H1 (cell line): Measurements from ENCODE around the gene MBD4. TPM values are rescaled to one million over a fixed set of nuclear protein-coding genes. Genes with fewer than 3 reads are reported as not detected.

Experiments used
- CTCF ChIA-PET: fragments of 300-600 bp; sonication (Branson Sonifier 250); formaldehyde crosslinking; loops from one replicate; lab custom pipeline; 2021; ENCODE audit not compliant: partially characterized antibody; lab: Charles Lee
- POLR2A ChIA-PET: fragments of 300-600 bp; sonication (Branson Sonifier 250); formaldehyde crosslinking; loops from one replicate; lab custom pipeline; 2021; ENCODE audit warnings: inconsistent platforms; ENCODE audit not compliant: partially characterized antibody; lab: Charles Lee
- DNase-seq, 2 experiments: peaks; one replicate each; pipeline versions ENCODE4 v3.0.0 to v3.0.0-alpha.2; 2010 to 2022; ENCODE audit warnings: low spot score in 2 of 2, low read depth in 1 of 2, mixed read lengths in 1 of 2
- FAIRE-seq: peaks from 2 replicates; lab custom pipeline; 2011; peaks lifted over from hg19 to GRCh38; lab: Jason Lieb, UNC
- H2AFZ ChIP-seq: 2 replicates; pipeline ENCODE4 v1.8.1; 2012; ENCODE audit warnings: low read length, inconsistent platforms
- H2AK5ac ChIP-seq: 2 replicates; pipeline ENCODE4 v1.6.1; 2013; ENCODE audit warnings: low read depth, low read length
- H2BK120ac ChIP-seq: replicated peaks from 2 replicates; pipeline ENCODE3; 2013; ENCODE audit warnings: low read depth, low read length, inconsistent platforms
- H2BK12ac ChIP-seq: 2 replicates; pipeline ENCODE4 v1.6.1; 2013; ENCODE audit warnings: low read depth, low read length
- H2BK15ac ChIP-seq: 2 replicates; pipeline ENCODE4 v1.6.1; 2013; ENCODE audit warnings: low read length
- H2BK20ac ChIP-seq: 2 replicates; pipeline ENCODE4 v1.6.1; 2013; ENCODE audit warnings: low read length
- H2BK5ac ChIP-seq: 2 replicates; pipeline ENCODE4 v1.6.1; 2013; ENCODE audit warnings: low read depth, low read length
- H3K14ac ChIP-seq: 2 replicates; pipeline ENCODE4 v1.6.1; 2013; ENCODE audit warnings: inconsistent platforms; ENCODE audit not compliant: insufficient read length
- H3K18ac ChIP-seq: 2 replicates; pipeline ENCODE4 v1.6.1; 2013; ENCODE audit warnings: low read length; ENCODE audit errors: extremely low read depth
- H3K23ac ChIP-seq: 2 replicates; pipeline ENCODE4 v1.6.1; 2013; ENCODE audit warnings: inconsistent platforms; ENCODE audit not compliant: insufficient read length
- H3K23me2 ChIP-seq: 2 replicates; pipeline ENCODE4 v1.6.1; 2013; ENCODE audit warnings: low read depth, low read length
- H3K27ac ChIP-seq: 2 replicates; pipeline ENCODE4 v1.6.1; 2011; ENCODE audit warnings: low read depth, low read length, inconsistent platforms
- H3K27me3 ChIP-seq, 4 experiments: replicated peaks in 1 of 4; 1 replicate in 1 of 4; 2 replicates in 3 of 4; pipeline versions ENCODE4 v1.6.1 to v1.8.1; 2011 to 2013; ENCODE audit warnings: low read length in 3 of 4, mild to moderate bottlenecking in 3 of 4, inconsistent platforms in 2 of 4, mixed read lengths in 2 of 4, moderate library complexity in 1 of 4; ENCODE audit not compliant: control insufficient read depth in 3 of 4, insufficient read depth in 3 of 4; ENCODE audit errors: extremely low read depth in 1 of 4
- H3K36me3 ChIP-seq, 4 experiments: 2 replicates each; pipeline versions ENCODE4 v1.6.1 to v1.8.1; 2011 to 2013; ENCODE audit warnings: mild to moderate bottlenecking in 4 of 4, low read length in 3 of 4, moderate library complexity in 2 of 4, control low read depth in 1 of 4, inconsistent platforms in 1 of 4; ENCODE audit not compliant: insufficient read depth in 4 of 4, control insufficient read depth in 2 of 4
- H3K4ac ChIP-seq: replicated peaks from 2 replicates; pipeline ENCODE3; 2013; ENCODE audit warnings: low read length, low read depth, mixed read lengths, inconsistent platforms; ENCODE audit not compliant: insufficient read length
- H3K4me1 ChIP-seq, 4 experiments: replicated peaks in 1 of 4; 1 replicate in 1 of 4; 2 replicates in 3 of 4; pipeline versions ENCODE4 v1.6.1 to v1.8.1; 2011 to 2013; ENCODE audit warnings: low read length in 3 of 4, inconsistent platforms in 2 of 4, mixed read lengths in 1 of 4; ENCODE audit not compliant: insufficient read depth in 4 of 4, control insufficient read depth in 3 of 4
- H3K4me2 ChIP-seq, 2 experiments: 2 replicates each; pipeline versions ENCODE4 v1.6.1 to v1.8.1; 2011 to 2013; ENCODE audit warnings: low read depth in 2 of 2, low read length in 2 of 2, control low read depth in 1 of 2, inconsistent platforms in 1 of 2, mild to moderate bottlenecking in 1 of 2; ENCODE audit not compliant: insufficient read depth in 1 of 2
- H3K4me3 ChIP-seq, 4 experiments: fragments of 200-600, 300-600 bp in 1 of 4; sonication (generic), shearing (Covaris generic), sonication (Bioruptor Twin) in 1 of 4; 2 replicates each; pipeline versions ENCODE4 v1.5.1 to v1.8.1; 2011 to 2016; ENCODE audit warnings: low read length in 4 of 4, low read depth in 3 of 4, control low read depth in 2 of 4, inconsistent platforms in 2 of 4, mild to moderate bottlenecking in 2 of 4, mixed read lengths in 1 of 4, moderate library complexity in 1 of 4; ENCODE audit not compliant: insufficient read depth in 2 of 4; ENCODE audit errors: extremely low read depth in 1 of 4
- H3K56ac ChIP-seq: replicated peaks from 2 replicates; pipeline ENCODE3; 2013; ENCODE audit warnings: low read depth, mild to moderate bottlenecking, mixed read lengths, low read length, inconsistent platforms; ENCODE audit not compliant: insufficient read length
- H3K79me1 ChIP-seq: 2 replicates; pipeline ENCODE4 v1.6.1; 2013; ENCODE audit warnings: low read depth, low read length, control low read depth
- H3K79me2 ChIP-seq, 2 experiments: 2 replicates each; pipeline versions ENCODE4 v1.6.1 to v1.8.1; 2012 to 2013; ENCODE audit warnings: low read length in 2 of 2, mild to moderate bottlenecking in 2 of 2, inconsistent platforms in 1 of 2; ENCODE audit not compliant: insufficient read depth in 2 of 2, control insufficient read depth in 1 of 2
- H3K9ac ChIP-seq, 4 experiments: replicated peaks in 1 of 4; 1 replicate in 1 of 4; 2 replicates in 3 of 4; pipeline versions ENCODE4 v1.6.1 to v1.8.1; 2011 to 2013; ENCODE audit warnings: low read depth in 3 of 4, low read length in 3 of 4, control low read depth in 2 of 4, mild to moderate bottlenecking in 2 of 4, moderate library complexity in 2 of 4, inconsistent platforms in 1 of 4; ENCODE audit errors: extremely low read depth in 1 of 4
- H3K9me3 ChIP-seq, 2 experiments: 2 replicates each; pipeline versions ENCODE4 v1.6.1 to v1.8.1; 2012 to 2013; ENCODE audit warnings: mild to moderate bottlenecking in 2 of 2, moderate library complexity in 2 of 2, control low read depth in 1 of 2, inconsistent platforms in 1 of 2, low read depth in 1 of 2, low read length in 1 of 2, mixed read lengths in 1 of 2; ENCODE audit not compliant: insufficient read depth in 2 of 2
- H4K20me1 ChIP-seq, 2 experiments: replicated peaks in 1 of 2; 2 replicates each; pipeline versions ENCODE3 to v1.8.1; 2011 to 2013; ENCODE audit warnings: inconsistent platforms in 2 of 2, low read length in 2 of 2, mild to moderate bottlenecking in 1 of 2; ENCODE audit not compliant: insufficient read depth in 2 of 2, control insufficient read depth in 1 of 2
- H4K5ac ChIP-seq: 2 replicates; pipeline ENCODE4 v1.6.1; 2013; ENCODE audit warnings: low read length, low read depth, mixed read lengths, inconsistent platforms; ENCODE audit not compliant: insufficient read length
- H4K8ac ChIP-seq: 2 replicates; pipeline ENCODE4 v1.8.0; 2013; ENCODE audit warnings: mild to moderate bottlenecking, moderate library complexity, low read length, inconsistent platforms; ENCODE audit not compliant: insufficient read depth; ENCODE audit errors: extremely low read depth
- H4K91ac ChIP-seq: replicated peaks from 2 replicates; pipeline ENCODE3; 2013; ENCODE audit warnings: low read length, mixed read lengths, inconsistent platforms; ENCODE audit not compliant: insufficient read length
- ATF2 ChIP-seq: IDR thresholded peaks from 2 replicates; pipeline ENCODE4 v1.6.1; 2012; ENCODE audit warnings: low read length, inconsistent platforms
- CEBPB ChIP-seq: IDR thresholded peaks from 2 replicates; pipeline ENCODE4 v1.6.1; 2012; ENCODE audit warnings: low read depth, low read length
- CHD2 ChIP-seq: IDR thresholded peaks from 2 replicates; pipeline ENCODE4 v1.6.1; 2012; ENCODE audit warnings: low read length, improper control_type of control experiment
- KDM4A ChIP-seq: IDR thresholded peaks from one replicate; pipeline ENCODE4 v1.7.1; 2012; ENCODE audit warnings: low read depth, mild to moderate bottlenecking, moderate library complexity, low read length, inconsistent platforms; ENCODE audit not compliant: severe bottlenecking
- MAX ChIP-seq: IDR thresholded peaks from 2 replicates; pipeline ENCODE4 v1.6.1; 2012; ENCODE audit warnings: inconsistent platforms
- PHF8 ChIP-seq: fragments of 200-600 bp; sonication (generic); conservative IDR thresholded peaks from 2 replicates; pipeline ENCODE4 v1.7.1; 2012; ENCODE audit warnings: low read depth, mild to moderate bottlenecking, inconsistent platforms, low read length, moderate library complexity
- WGBS, 2 experiments: shearing (Covaris generic) in 1 of 2; methylation state at CpG; one replicate each; pipeline versions ENCODE4 v1.1.6 to v1.1.7; 2013 to 2015; ENCODE audit warnings: low lambda C conversion rate in 2 of 2, mixed read lengths in 2 of 2, inconsistent platforms in 1 of 2, low coverage in 1 of 2, missing lambda C conversion rate in 1 of 2; ENCODE audit not compliant: insufficient replicate concordance in 2 of 2, insufficient coverage in 1 of 2, insufficient read length in 1 of 2; ENCODE audit errors: extremely low coverage in 1 of 2, missing lambda C conversion rate in 1 of 2; 5-methylcytosine and 5-hydroxymethylcytosine counted together
- polyA plus RNA-seq, 7 experiments: library from polyadenylated mRNA; depleted of rRNA in 3 of 7; stranded (reverse) in 5 of 7; unstranded in 2 of 7; fragments of >200 nt in 5 of 7; fragments of 200-250 nt in 2 of 7; gene quantifications; 1 replicate in 5 of 7; 2 replicates in 1 of 7; 4 replicates in 1 of 7; pipeline versions ENCODE4 v1.2.1 to v1.2.3, GENCODE V29; 2011 to 2013; ENCODE audit warnings: missing spikeins in 2 of 7, mixed read lengths in 2 of 7
- total RNA-seq: library from RNA; stranded (reverse); fragmentation: NEBNext Ultra II Directional; extraction: Animal tissue kit (Norgen Biotek cat#: 25700); gene quantifications from 2 replicates; pipeline ENCODE4 v1.2.1, GENCODE V29; 2021

MBD4 gene
- total and polyA plus RNA-seq, 2 of the 8 experiments (the other 6 are each of a cell fraction or from before 2014, with no cell fraction given) = 11.2 to 35.8 TPM

GRCh38 chr3:129428007-129428375 is 11.8 kb downstream of the MBD4 start:
- Histone ChIP-seq H4K91ac (no peak overlapping the region), H4K8ac (no peak overlapping the region), H2BK5ac (no peak overlapping the region), H3K4ac (no peak overlapping the region), H3K79me1 (no peaks in the 10 kb centered on the region)
- DNase-seq = no peak
- TF ChIP-seq CEBPB (no peak), MAX (0 out of 2 replicates have a peak, but pooled peaks have one; percentile 4), ATF2 (no peak), CHD2 (no peak), KDM4A (no peak), PHF8 (no peak)
- TF ChIP-seq, all 59 proteins: peak for 1
- no peak overlapping the region for H3K56ac ChIP-seq
- H3K18ac ChIP-seq = no peak overlapping the region
- peaks cover 7 to 31% (median 15%) of the 10 kb centered on the region in 4 experiments for H3K4me1 ChIP-seq
- H3K14ac ChIP-seq = no peak overlapping the region
- peak overlapping the region; percentile 84 to 99 for H3K4me2 ChIP-seq
- no peak for FAIRE-seq
- POLR2A ChIA-PET = interaction anchor here (2.1 to 5.7 kb wide), 6 partner anchors 10 to 112 kb away, joined by 6 to 61 read pairs (median 10); partner anchors contain the start of genes IFT122 and MBD4
- no peak overlapping the region for H2BK120ac ChIP-seq
- peaks cover 3% of the 10 kb centered on the region for H3K23me2 ChIP-seq
- H2BK20ac ChIP-seq = no peak overlapping the region
- H3K79me2 ChIP-seq = no peaks in the 10 kb centered on the region
- no peaks in the 10 kb centered on the region for H3K9me3 ChIP-seq
- 0 out of 2 replicates have a peak overlapping the region, but pooled peaks have one; percentile 63 for H2AFZ ChIP-seq
- H2BK15ac ChIP-seq = no peak overlapping the region
- H3K36me3 ChIP-seq = peaks cover 14 to 21% (median 19%) of the 10 kb centered on the region in 4 experiments; a peak in 7 of 8 replicates
- H3K23ac ChIP-seq = no peak overlapping the region
- no peak overlapping the region for H2BK12ac ChIP-seq
- H4K20me1 ChIP-seq = peaks cover 0 to 1% of the 10 kb centered on the region in 2 experiments
- no peak overlapping the region for H2AK5ac ChIP-seq
- peaks cover 0 to 10% (median 8%) of the 10 kb centered on the region in 4 experiments; a peak in 5 of 7 replicates for H3K27me3 ChIP-seq
- H3K4me3 ChIP-seq = peak overlapping the region; percentile 41 to 73 (median 60)
- no peak overlapping the region for H4K5ac ChIP-seq
- WGBS, 2 experiments = 19% methylated on average over 8 of the region's 8 CpGs; no CpG with 5 or more reads in 1 of the 2 experiments
- no peak overlapping the region for H3K27ac ChIP-seq
- H3K9ac ChIP-seq = peak overlapping the region in 3 of 4 experiments; percentile 40 to 68 (median 48); a peak in 2 of 7 replicates
- CTCF ChIA-PET = interaction anchor here (1.1 to 3.1 kb wide), 6 partner anchors 9 to 62 kb away, joined by 3 to 11 read pairs (median 6); no protein-coding TSS in a partner anchor
